PC-3 (cell line): ENCODE measurements around the gene ANKMY2. TPM values are rescaled to one million over a fixed set of nuclear protein-coding genes. Genes with fewer than 3 reads are reported as not detected.

Experiments used
- ATAC-seq: fragments of 200-7000 bp; cut with Tn5 transposase; 2 replicates; pipeline ENCODE4 v1.9.1; 2020; ENCODE audit warnings: mild to moderate bottlenecking, moderate library complexity
- BruUV-seq: library from RNA; stranded (reverse); fragments of 400-500 nt; replicated peaks from 2 replicates; lab custom pipeline; 2021; lab: Mats Ljungman, UMichigan
- CTCF ChIA-PET: fragments of 300-600 bp; sonication (Branson Sonifier 250); formaldehyde crosslinking; loops from one replicate; lab custom pipeline; 2022; ENCODE audit warnings: antibody characterized with exemption; lab: Charles Lee
- POLR2A ChIA-PET: fragments of 300-600 bp; sonication (Branson Sonifier 250); formaldehyde crosslinking; loops from one replicate; lab custom pipeline; 2022; ENCODE audit warnings: antibody characterized with exemption; ENCODE audit not compliant: unreplicated experiment; lab: Charles Lee
- DNase-seq: peaks from one replicate; pipeline ENCODE4 v3.0.0-alpha.2; 2015
- H2AFZ ChIP-seq: fragments of 300-600 bp; sonication (generic); 2 replicates; pipeline ENCODE4 v1.6.0; 2016; ENCODE audit warnings: antibody characterized with exemption, low read length
- H3F3A ChIP-seq: fragments of 300-600 bp; sonication (generic); one replicate; pipeline ENCODE4 v1.6.0; 2017; ENCODE audit warnings: antibody characterized with exemption, low read length, control low read depth, mild to moderate bottlenecking; ENCODE audit not compliant: unreplicated experiment
- H3K27ac ChIP-seq: fragments of 300-600 bp; sonication (generic); 2 replicates; pipeline ENCODE4 v1.5.1; 2016; ENCODE audit warnings: mild to moderate bottlenecking, low read length
- H3K27me3 ChIP-seq: fragments of 300-600 bp; sonication (generic); 2 replicates; pipeline ENCODE4 v1.6.1; 2016; ENCODE audit warnings: low read length, mixed read lengths
- H3K36me3 ChIP-seq: fragments of 300-600 bp; sonication (generic); 2 replicates; pipeline ENCODE4 v1.6.1; 2016; ENCODE audit warnings: low read depth, mixed run types, low read length, mixed read lengths
- H3K4me1 ChIP-seq: fragments of 300-600 bp; sonication (generic); 2 replicates; pipeline ENCODE4 v1.5.1; 2016; ENCODE audit warnings: low read length; ENCODE audit not compliant: insufficient read depth
- H3K4me2 ChIP-seq: fragments of 300-600 bp; sonication (generic); 2 replicates; pipeline ENCODE4 v1.6.0; 2016; ENCODE audit warnings: low read length
- H3K4me3 ChIP-seq: fragments of 300-600 bp; sonication (generic); 2 replicates; pipeline ENCODE4 v1.5.1; 2016; ENCODE audit warnings: mild to moderate bottlenecking, low read length, mixed read lengths
- H3K79me2 ChIP-seq: fragments of 300-600 bp; sonication (generic); 2 replicates; pipeline ENCODE4 v1.6.1; 2017; ENCODE audit warnings: low read length, mixed read lengths
- H3K9ac ChIP-seq: fragments of 300-600 bp; sonication (generic); 2 replicates; pipeline ENCODE4 v1.6.0; 2016; ENCODE audit warnings: mild to moderate bottlenecking, low read length
- H3K9me2 ChIP-seq: fragments of 300-600 bp; sonication (generic); replicated peaks from 2 replicates; pipeline ENCODE4 v1.6.1; 2016; ENCODE audit warnings: mixed run types, low read length, mixed read lengths
- H3K9me3 ChIP-seq: fragments of 300-600 bp; sonication (generic); 2 replicates; pipeline ENCODE4 v1.6.1; 2016; ENCODE audit warnings: low read length, mixed read lengths
- H4K20me1 ChIP-seq: fragments of 300-600 bp; sonication (generic); 2 replicates; pipeline ENCODE4 v1.6.1; 2016; ENCODE audit warnings: low read length, mixed read lengths
- EZH2 ChIP-seq: fragments of 300-600 bp; sonication (generic); IDR thresholded peaks from one replicate; pipeline ENCODE4 v1.6.1; 2017; ENCODE audit warnings: antibody characterized with exemption, mild to moderate bottlenecking, low read length; ENCODE audit not compliant: unreplicated experiment
- EZH2phosphoT487 ChIP-seq: fragments of 300-600 bp; sonication (generic); IDR thresholded peaks from 2 replicates; pipeline ENCODE4 v1.6.1; 2018; ENCODE audit warnings: mild to moderate bottlenecking, antibody characterized with exemption, low read length, borderline replicate concordance
- intact Hi-C: fragments of 100-400 bp; cut with micrococcal nuclease; formaldehyde crosslinking; loops from 2 replicates; pipeline ENCODE4 v1.9.0; 2023
- total RNA-seq: library from RNA; depleted of rRNA; stranded (reverse); fragments of >200 nt; gene quantifications from 2 replicates; pipeline ENCODE4 v1.2.3, GENCODE V29; 2014
- TF ChIP-seq, protein P1 (sequence below): fragments of 300-600 bp; sonication (generic); conservative IDR thresholded peaks from 2 replicates; pipeline ENCODE4 v1.5.1; 2017; ENCODE audit warnings: antibody characterized with exemption, low read depth, mild to moderate bottlenecking, low read length

The ANKMY2 gene
- total RNA-seq, 1 experiment from 2014 or later, result 8.5 TPM

DNA sequence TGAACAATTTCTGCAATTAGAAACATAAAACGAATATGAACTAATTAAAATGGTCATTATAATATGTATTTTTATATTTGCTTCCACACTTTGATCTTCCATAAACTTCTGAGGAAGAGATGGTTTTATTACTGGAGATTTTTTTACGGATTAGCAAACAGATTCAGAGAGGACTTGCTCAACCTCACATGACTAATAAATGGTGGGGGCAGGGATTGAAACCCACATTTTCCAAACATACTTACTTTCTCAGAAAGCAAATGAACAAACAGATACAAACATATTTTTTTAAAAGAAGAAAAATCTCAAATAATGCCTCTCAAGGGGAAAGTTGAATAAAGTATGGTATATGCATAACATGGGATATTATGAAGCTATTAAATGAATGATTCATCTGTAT lies 18.3 kb downstream of the ANKMY2 start:
- POLR2A ChIA-PET, result no interaction called here
- CTCF ChIA-PET, result no interaction called here
- no TSS peak for BruUV-seq
- Histone ChIP-seq H3K4me2 (0 out of 2 replicates have a peak overlapping the region, but pooled peaks have one; percentile 2), H2AFZ (no peak overlapping the region), H4K20me1 (no peaks in the 10 kb centered on the region), H3K9me2 (no peaks in the 10 kb centered on the region), H3K9ac (no peak overlapping the region), H3K9me3 (no peaks in the 10 kb centered on the region), H3K4me3 (no peak overlapping the region), H3K79me2 (no peaks in the 10 kb centered on the region), H3K4me1 (peaks cover 7% of the 10 kb centered on the region), H3K27me3 (no peaks in the 10 kb centered on the region), H3K27ac (no peak overlapping the region), H3F3A (no peaks in the 10 kb centered on the region), H3K36me3 (no peaks in the 10 kb centered on the region)
- DNase-seq (peak; percentile 36), ATAC-seq (peak; percentile 56)
- TF ChIP-seq EZH2 (no peak), EZH2phosphoT487 (no peak)
- TF ChIP-seq, protein P1, sequence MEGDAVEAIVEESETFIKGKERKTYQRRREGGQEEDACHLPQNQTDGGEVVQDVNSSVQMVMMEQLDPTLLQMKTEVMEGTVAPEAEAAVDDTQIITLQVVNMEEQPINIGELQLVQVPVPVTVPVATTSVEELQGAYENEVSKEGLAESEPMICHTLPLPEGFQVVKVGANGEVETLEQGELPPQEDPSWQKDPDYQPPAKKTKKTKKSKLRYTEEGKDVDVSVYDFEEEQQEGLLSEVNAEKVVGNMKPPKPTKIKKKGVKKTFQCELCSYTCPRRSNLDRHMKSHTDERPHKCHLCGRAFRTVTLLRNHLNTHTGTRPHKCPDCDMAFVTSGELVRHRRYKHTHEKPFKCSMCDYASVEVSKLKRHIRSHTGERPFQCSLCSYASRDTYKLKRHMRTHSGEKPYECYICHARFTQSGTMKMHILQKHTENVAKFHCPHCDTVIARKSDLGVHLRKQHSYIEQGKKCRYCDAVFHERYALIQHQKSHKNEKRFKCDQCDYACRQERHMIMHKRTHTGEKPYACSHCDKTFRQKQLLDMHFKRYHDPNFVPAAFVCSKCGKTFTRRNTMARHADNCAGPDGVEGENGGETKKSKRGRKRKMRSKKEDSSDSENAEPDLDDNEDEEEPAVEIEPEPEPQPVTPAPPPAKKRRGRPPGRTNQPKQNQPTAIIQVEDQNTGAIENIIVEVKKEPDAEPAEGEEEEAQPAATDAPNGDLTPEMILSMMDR, result no peak
- intact Hi-C loops, result no loop called here

DNA sequence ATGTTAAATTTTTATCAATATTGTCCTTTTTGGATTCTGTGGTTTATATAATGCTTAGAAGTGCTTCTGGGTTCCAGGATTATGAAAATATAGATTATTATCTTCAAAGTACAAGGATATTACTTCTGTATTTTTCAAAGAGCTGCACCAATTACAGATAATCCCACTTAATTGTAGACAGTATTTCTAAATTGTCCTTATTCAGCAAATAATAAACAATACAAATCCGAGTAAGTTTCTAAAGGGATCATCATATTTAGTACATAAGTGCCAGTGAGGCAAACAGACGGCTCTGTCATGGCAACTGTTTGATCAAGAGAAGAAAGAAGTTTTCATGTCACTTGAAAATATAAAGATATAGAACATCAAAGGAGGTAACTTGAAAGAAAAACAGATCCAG lies 19.2 kb downstream of the ANKMY2 start:
- no TSS peak for BruUV-seq
- CTCF ChIA-PET, result no interaction called here
- no peaks in the 10 kb centered on the region for H3K9me2 ChIP-seq
- no peaks in the 10 kb centered on the region for H3K27me3 ChIP-seq
- POLR2A ChIA-PET, result no interaction called here
- intact Hi-C loops, result no loop called here
- no peak overlapping the region for H3K4me3 ChIP-seq
- H3F3A ChIP-seq, result no peaks in the 10 kb centered on the region
- H3K9me3 ChIP-seq, result no peaks in the 10 kb centered on the region
- no peak overlapping the region for H2AFZ ChIP-seq
- TF ChIP-seq, protein P1, result no peak
- TF ChIP-seq EZH2phosphoT487 (no peak), EZH2 (no peak)
- H3K36me3 ChIP-seq, result no peaks in the 10 kb centered on the region
- no peak overlapping the region for H3K4me2 ChIP-seq
- no peaks in the 10 kb centered on the region for H4K20me1 ChIP-seq
- no peak overlapping the region for H3K9ac ChIP-seq
- no peak overlapping the region for H3K27ac ChIP-seq
- ATAC-seq, result no peak
- peaks cover 7% of the 10 kb centered on the region for H3K4me1 ChIP-seq
- DNase-seq, result no peak
- no peaks in the 10 kb centered on the region for H3K79me2 ChIP-seq

DNA sequence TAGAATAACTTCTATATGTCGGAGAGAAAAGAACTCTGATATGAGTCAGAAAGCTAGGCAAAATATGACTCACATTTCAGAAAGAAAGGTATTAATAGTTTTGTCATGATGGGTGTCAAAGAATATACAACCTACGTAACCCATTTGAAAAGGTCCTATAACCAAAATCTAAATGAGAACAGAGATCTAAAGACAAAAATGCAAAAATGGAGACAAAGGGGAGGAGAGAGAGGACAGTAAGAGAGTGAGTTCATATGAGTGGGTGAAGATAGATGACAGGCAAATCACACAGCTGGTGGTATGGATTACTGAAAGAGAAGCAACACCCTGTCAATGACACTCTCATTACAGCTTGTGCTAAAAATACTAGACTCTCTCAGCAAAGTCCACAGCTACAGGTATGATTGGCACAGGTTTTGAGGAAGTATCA lies 25.6 kb downstream of the ANKMY2 start:
- H2AFZ ChIP-seq, result no peak overlapping the region
- intact Hi-C loops, result no loop called here
- no peak overlapping the region for H3K4me3 ChIP-seq
- H3K27me3 ChIP-seq, result no peaks in the 10 kb centered on the region
- H3K9me2 ChIP-seq, result no peaks in the 10 kb centered on the region
- no TSS peak for BruUV-seq
- no peak overlapping the region for H3K4me2 ChIP-seq
- no peak overlapping the region for H3K27ac ChIP-seq
- POLR2A ChIA-PET, result no interaction called here
- H3K36me3 ChIP-seq, result no peaks in the 10 kb centered on the region; the same call in 1 of the 2 replicates
- no peak for ATAC-seq
- H3K79me2 ChIP-seq, result no peaks in the 10 kb centered on the region
- H3F3A ChIP-seq, result no peaks in the 10 kb centered on the region
- no peak overlapping the region for H3K9ac ChIP-seq
- CTCF ChIA-PET, result no interaction called here
- TF ChIP-seq, protein P1, result no peak
- TF ChIP-seq EZH2phosphoT487 (no peak), EZH2 (no peak)
- DNase-seq, result peak; percentile 9
- H3K9me3 ChIP-seq, result no peaks in the 10 kb centered on the region
- H4K20me1 ChIP-seq, result no peaks in the 10 kb centered on the region
- no peaks in the 10 kb centered on the region for H3K4me1 ChIP-seq
